IMR-90 (cell line): ENCODE data around the gene CAPRIN1. TPM values are rescaled to one million over a fixed set of nuclear protein-coding genes. Genes with fewer than 3 reads are reported as not detected.

ENCODE experiments used
- ATAC-seq: fragments of 200-7000 bp; cut with Tn5 transposase; 2 replicates; pipeline ENCODE4 v1.9.1; 2020; ENCODE audit warnings: low read depth, mild to moderate bottlenecking, moderate library complexity
- BruUV-seq: library from RNA; stranded (reverse); fragments of 400-500 nt; replicated peaks from 2 replicates; lab custom pipeline; 2021; lab: Mats Ljungman, UMichigan
- CTCF ChIA-PET: fragments of 300-600 bp; formaldehyde crosslinking; extraction: SDS; loops from one replicate; lab custom pipeline; 2021; ENCODE audit warnings: antibody characterized with exemption; lab: Yijun Ruan, JAX
- POLR2A ChIA-PET: fragments of 300-600 bp; sonication (Branson Sonifier 250); formaldehyde crosslinking; loops from one replicate; lab custom pipeline; 2022; ENCODE audit warnings: antibody characterized with exemption; ENCODE audit not compliant: unreplicated experiment; lab: Charles Lee
- DNase-seq: peaks from one replicate; pipeline ENCODE4 v3.0.0; 2013
- H2AFZ ChIP-seq: replicated peaks from 2 replicates; pipeline ENCODE3; 2013; ENCODE audit warnings: low read length, mild to moderate bottlenecking; ENCODE audit not compliant: poor library complexity
- H2AK5ac ChIP-seq: 2 replicates; pipeline ENCODE4 v1.6.1; 2013; ENCODE audit warnings: low read depth, low read length, inconsistent platforms
- H2AK9ac ChIP-seq: replicated peaks from 2 replicates; pipeline ENCODE3; 2013; ENCODE audit warnings: mild to moderate bottlenecking, low read depth, low read length, moderate library complexity; ENCODE audit not compliant: poor library complexity
- H2BK120ac ChIP-seq: 2 replicates; pipeline ENCODE4 v1.6.1; 2013; ENCODE audit warnings: low read depth, low read length, inconsistent platforms
- H2BK15ac ChIP-seq: 3 replicates; pipeline ENCODE4 v1.6.1; 2013; ENCODE audit warnings: low read depth, low read length, inconsistent platforms
- H2BK20ac ChIP-seq: 2 replicates; pipeline ENCODE4 v1.6.1; 2013; ENCODE audit warnings: low read depth, mild to moderate bottlenecking, inconsistent platforms, low read length, moderate library complexity
- H2BK5ac ChIP-seq: 2 replicates; pipeline ENCODE4 v1.6.1; 2013; ENCODE audit warnings: mild to moderate bottlenecking, low read depth, low read length, inconsistent platforms; ENCODE audit not compliant: poor library complexity, severe bottlenecking
- H3K14ac ChIP-seq: replicated peaks from 2 replicates; pipeline ENCODE4 v1.6.1; 2013; ENCODE audit warnings: low read depth, low read length, inconsistent platforms
- H3K18ac ChIP-seq: 2 replicates; pipeline ENCODE4 v1.6.1; 2013; ENCODE audit warnings: low read depth, low read length, control low read depth
- H3K23ac ChIP-seq: 2 replicates; pipeline ENCODE4 v1.6.1; 2013; ENCODE audit warnings: low read depth, low read length, inconsistent platforms
- H3K27ac ChIP-seq: 2 replicates; pipeline ENCODE4 v1.5.1; 2013; ENCODE audit warnings: mild to moderate bottlenecking, control low read depth, low read length; ENCODE audit not compliant: insufficient read depth
- H3K27me3 ChIP-seq: 2 replicates; pipeline ENCODE4 v1.6.1; 2013; ENCODE audit warnings: low read length; ENCODE audit not compliant: control insufficient read depth, insufficient read depth
- H3K36me3 ChIP-seq: 2 replicates; pipeline ENCODE4 v1.6.1; 2013; ENCODE audit warnings: low read length, mixed read lengths; ENCODE audit not compliant: control insufficient read depth, insufficient read depth
- H3K4ac ChIP-seq: 2 replicates; pipeline ENCODE4 v1.6.1; 2013; ENCODE audit warnings: low read depth, low read length, inconsistent platforms
- H3K4me1 ChIP-seq: 2 replicates; pipeline ENCODE4 v1.6.1; 2013; ENCODE audit warnings: low read length, mixed read lengths; ENCODE audit not compliant: control insufficient read depth, insufficient read depth
- H3K4me2 ChIP-seq: 2 replicates; pipeline ENCODE4 v1.6.1; 2013; ENCODE audit warnings: low read depth, mild to moderate bottlenecking, control low read depth, low read length, moderate library complexity
- H3K4me3 ChIP-seq: 2 replicates; pipeline ENCODE4 v1.5.1; 2013; ENCODE audit warnings: low read depth, mild to moderate bottlenecking, control low read depth, low read length, moderate library complexity; ENCODE audit not compliant: insufficient read depth
- H3K56ac ChIP-seq: 2 replicates; pipeline ENCODE4 v1.6.1; 2013; ENCODE audit warnings: low read length, inconsistent platforms; ENCODE audit not compliant: insufficient read depth; ENCODE audit errors: extremely low read depth
- H3K79me1 ChIP-seq, 2 experiments: 2 replicates each; pipeline ENCODE4 v1.6.1; 2013; ENCODE audit warnings: low read length in 2 of 2, inconsistent platforms in 1 of 2, low read depth in 1 of 2
- H3K9ac ChIP-seq: 2 replicates; pipeline ENCODE4 v1.6.1; 2013; ENCODE audit warnings: low read depth, low read length, control low read depth
- H3K9me1 ChIP-seq: 2 replicates; pipeline ENCODE4 v1.6.1; 2013; ENCODE audit warnings: low read length, inconsistent platforms; ENCODE audit not compliant: insufficient read depth
- H3K9me3 ChIP-seq: 2 replicates; pipeline ENCODE4 v1.6.1; 2013; ENCODE audit warnings: low read length; ENCODE audit not compliant: control insufficient read depth, insufficient read depth
- H4K20me1 ChIP-seq: 2 replicates; pipeline ENCODE4 v1.6.1; 2013; ENCODE audit warnings: low read length, inconsistent platforms; ENCODE audit not compliant: insufficient read depth
- H4K5ac ChIP-seq: 2 replicates; pipeline ENCODE4 v1.6.1; 2013; ENCODE audit warnings: mild to moderate bottlenecking, low read depth, low read length, control low read depth
- H4K8ac ChIP-seq, 2 experiments: 2 replicates each; pipeline ENCODE4 v1.6.1; 2013; ENCODE audit warnings: low read depth in 2 of 2, low read length in 2 of 2, control low read depth in 1 of 2, inconsistent platforms in 1 of 2
- H4K91ac ChIP-seq: 2 replicates; pipeline ENCODE4 v1.6.1; 2013; ENCODE audit warnings: low read depth, low read length, inconsistent platforms; ENCODE audit not compliant: insufficient read depth
- CEBPB ChIP-seq: IDR thresholded peaks from 2 replicates; pipeline ENCODE4 v1.6.1; 2012; ENCODE audit warnings: low read depth, low read length, improper control_type of control experiment
- CHD1 ChIP-seq: IDR thresholded peaks from 2 replicates; pipeline ENCODE4 v1.6.1; 2012; ENCODE audit warnings: low read depth, low read length, improper control_type of control experiment
- MAFK ChIP-seq: IDR thresholded peaks from 2 replicates; pipeline ENCODE4 v1.6.1; 2012; ENCODE audit warnings: low read depth, low read length, improper control_type of control experiment
- NFE2L2 ChIP-seq: fragments of 150-350 bp; IDR thresholded peaks from 2 replicates; pipeline ENCODE4 v1.6.1; 2016; ENCODE audit warnings: low read depth, mild to moderate bottlenecking, low read length
- RAD21 ChIP-seq: IDR thresholded peaks from 2 replicates; pipeline ENCODE4 v1.6.1; 2012; ENCODE audit warnings: low read length, improper control_type of control experiment
- RCOR1 ChIP-seq: IDR thresholded peaks from 2 replicates; pipeline ENCODE4 v1.6.1; 2012; ENCODE audit warnings: mild to moderate bottlenecking, low read length, improper control_type of control experiment; ENCODE audit not compliant: insufficient replicate concordance
- RFX5 ChIP-seq: IDR thresholded peaks from 2 replicates; pipeline ENCODE4 v1.8.0; 2012; ENCODE audit warnings: low read depth, mild to moderate bottlenecking, low read length, moderate library complexity
- SMC3 ChIP-seq: fragments of 150-350 bp; IDR thresholded peaks from 2 replicates; pipeline ENCODE4 v1.6.1; 2016; ENCODE audit warnings: low read depth, mild to moderate bottlenecking, antibody characterized with exemption, low read length, moderate library complexity
- WGBS, 2 experiments: methylation state at CpG; one replicate each; pipeline versions ENCODE4 v1.1.5 to v1.1.7; 2013; ENCODE audit warnings: missing lambda C conversion rate in 2 of 2; ENCODE audit not compliant: insufficient read length in 1 of 2; ENCODE audit errors: extremely low coverage in 2 of 2; 5-methylcytosine and 5-hydroxymethylcytosine counted together
- dilution Hi-C: fragments of 300-500 bp; cut with HindIII; formaldehyde crosslinking; loops from one replicate; pipeline ENCODE4 v1.14.3; 2018; ENCODE audit warnings: low sequenced_read_pairs; ENCODE audit not compliant: unreplicated experiment
- in situ Hi-C: fragments of 300-500 bp; cut with MboI; formaldehyde crosslinking; loops from 3 replicates; pipeline ENCODE4 v1.14.3; 2019; ENCODE audit warnings: low sequenced_read_pairs, inconsistent platforms, mixed read lengths
- intact Hi-C: fragments of 100-400 bp; cut with micrococcal nuclease; formaldehyde crosslinking; loops from 2 replicates; pipeline ENCODE4 v1.10.0; 2022
- polyA plus RNA-seq, 3 experiments: library from polyadenylated mRNA; depleted of rRNA; stranded (reverse); fragments of >200 nt; gene quantifications; 2 replicates each; pipeline ENCODE4 v1.2.3, GENCODE V29; 2012; ENCODE audit warnings: low replicate concordance in 1 of 3
- total RNA-seq: library from RNA; depleted of rRNA; stranded (reverse); fragments of >200 nt; gene quantifications from 2 replicates; pipeline ENCODE4 v1.2.3, GENCODE V29; 2012
- TF ChIP-seq, protein P1 (sequence below): fragments of 150-350 bp; IDR thresholded peaks from 2 replicates; pipeline ENCODE4 v1.6.1; 2017; ENCODE audit warnings: mild to moderate bottlenecking, antibody characterized with exemption, low read length, low read depth

Gene CAPRIN1
- total and polyA plus RNA-seq, 2 of the 4 experiments (the other 2 are of a cell fraction): 127 to 253 TPM

DNA sequence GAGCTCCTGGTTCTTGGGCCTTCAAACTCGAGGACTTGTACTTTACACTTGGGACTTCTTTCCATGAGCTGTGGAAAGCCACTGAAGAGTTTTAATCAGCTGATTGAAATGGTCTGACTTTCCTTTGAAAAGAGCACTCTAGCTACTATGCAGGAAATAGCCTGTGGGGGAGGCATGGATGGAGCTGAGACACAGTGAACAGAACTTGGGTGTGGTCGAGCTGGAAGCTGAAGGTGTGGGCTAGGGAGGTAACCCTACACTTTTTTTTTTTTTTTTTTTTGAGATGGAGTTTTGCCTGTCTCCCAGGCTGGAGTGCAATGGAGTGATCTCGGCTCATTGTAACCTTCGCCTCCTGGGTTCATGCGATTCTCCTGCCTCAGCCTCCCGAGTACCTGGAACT, 17.5 kb upstream of the CAPRIN1 start:
- Histone ChIP-seq H4K91ac (no peak overlapping the region), H4K20me1 (no peaks in the 10 kb centered on the region), H3K4ac (no peak overlapping the region), H2AK5ac (no peak overlapping the region), H2AFZ (no peak overlapping the region), H3K18ac (no peak overlapping the region), H3K27ac (no peak overlapping the region), H2BK15ac (no peak overlapping the region), H4K8ac (no peak overlapping the region), H3K4me3 (no peak overlapping the region), H3K79me1 (no peaks in the 10 kb centered on the region), H3K9me3 (no peaks in the 10 kb centered on the region), H3K56ac (no peak overlapping the region), H3K27me3 (peaks cover 5% of the 10 kb centered on the region), H2BK120ac (no peak overlapping the region), H2AK9ac (no peak overlapping the region), H3K36me3 (no peaks in the 10 kb centered on the region), H3K4me2 (no peak overlapping the region), H3K9ac (no peak overlapping the region), H2BK20ac (no peak overlapping the region), H3K9me1 (no peaks in the 10 kb centered on the region), H3K23ac (no peak overlapping the region), H2BK5ac (no peak overlapping the region), H4K5ac (no peak overlapping the region), H3K4me1 (no peaks in the 10 kb centered on the region), H3K14ac (no peak overlapping the region)
- in situ Hi-C loops (no loop called here), dilution Hi-C loops (no loop called here), intact Hi-C loops (no loop called here)
- 0% methylated on average over 1 of the region's 6 CpGs; no CpG with 5 or more reads in 1 of the 2 experiments for WGBS, 2 experiments
- no TSS peak for BruUV-seq
- TF ChIP-seq RAD21: no peak
- no peak for TF ChIP-seq RFX5
- no peak for TF ChIP-seq RCOR1
- TF ChIP-seq NFE2L2: no peak
- TF ChIP-seq, protein P1, sequence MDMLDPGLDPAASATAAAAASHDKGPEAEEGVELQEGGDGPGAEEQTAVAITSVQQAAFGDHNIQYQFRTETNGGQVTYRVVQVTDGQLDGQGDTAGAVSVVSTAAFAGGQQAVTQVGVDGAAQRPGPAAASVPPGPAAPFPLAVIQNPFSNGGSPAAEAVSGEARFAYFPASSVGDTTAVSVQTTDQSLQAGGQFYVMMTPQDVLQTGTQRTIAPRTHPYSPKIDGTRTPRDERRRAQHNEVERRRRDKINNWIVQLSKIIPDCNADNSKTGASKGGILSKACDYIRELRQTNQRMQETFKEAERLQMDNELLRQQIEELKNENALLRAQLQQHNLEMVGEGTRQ: no peak
- TF ChIP-seq CEBPB: no peak
- no peak for TF ChIP-seq SMC3
- no peak for TF ChIP-seq MAFK
- TF ChIP-seq CHD1: no peak
- ChIA-PET POLR2A (no interaction called here), CTCF (no interaction called here)
- DNase-seq (no peak), ATAC-seq (no peak)
